NCI-H187 (cell line): ENCODE data around the gene TMEM182.

Source experiments
- DNase-seq, 2 experiments: peaks; one replicate each; lab custom pipeline; 2025; lab: John Stamatoyannopoulos, UW

The TMEM182 gene

GRCh38 chr2:102761763-102762162 lies at the start of gene TMEM182:
Gene TMEM182, plus strand, starts transcription at chr2:102762031. Its CDS starts 187 bp downstream, at chr2:102762218.
- no peak for DNase-seq

- DNase-seq: no peak
Observed at GRCh38 chr2:102717308-102718018, 44.4 kb upstream of the TMEM182 start.

GRCh38 chr2:102718387-102719316 lies 43.2 kb upstream of the TMEM182 start:
- DNase-seq: no peak

- DNase-seq: no peak
Observed at GRCh38 chr2:102724016-102724490, 37.8 kb upstream of the TMEM182 start.

GRCh38 chr2:102724553-102724952 lies 37.3 kb upstream of the TMEM182 start:
- no peak for DNase-seq

- DNase-seq: peak in 1 of 2 experiments; percentile 0
Observed at GRCh38 chr2:102726128-102727087, 35.4 kb upstream of the TMEM182 start.

- DNase-seq: no peak
Observed at GRCh38 chr2:102735416-102736109, 26.3 kb upstream of the TMEM182 start.

- peak in 1 of 2 experiments; percentile 25 for DNase-seq
Observed at GRCh38 chr2:102736110-102736409, 25.8 kb upstream of the TMEM182 start.

GRCh38 chr2:102736410-102737409 lies 25.1 kb upstream of the TMEM182 start:
- peak; percentile 15 to 25 for DNase-seq

- no peak for DNase-seq
Observed at GRCh38 chr2:102737431-102737830, 24.4 kb upstream of the TMEM182 start.

GRCh38 chr2:102743259-102743658 lies 18.6 kb upstream of the TMEM182 start:
- DNase-seq: no peak

- DNase-seq: no peak
Observed at GRCh38 chr2:102748107-102748506, 13.7 kb upstream of the TMEM182 start.

GRCh38 chr2:102749938-102750337 lies 11.9 kb upstream of the TMEM182 start:
- DNase-seq: no peak

GRCh38 chr2:102753563-102754159 lies 8.2 kb upstream of the TMEM182 start:
- DNase-seq: peak in 1 of 2 experiments; percentile 0

GRCh38 chr2:102754456-102755145 lies 7.2 kb upstream of the TMEM182 start:
- no peak for DNase-seq

GRCh38 chr2:102755284-102755683 lies 6.5 kb upstream of the TMEM182 start:
- DNase-seq: no peak

- no peak for DNase-seq
Observed at GRCh38 chr2:102758439-102758838, 3.4 kb upstream of the TMEM182 start.

- DNase-seq: no peak
Observed at GRCh38 chr2:102764083-102764482, 2.3 kb downstream of the TMEM182 start.

GRCh38 chr2:102765061-102765460 lies 3.2 kb downstream of the TMEM182 start:
- no peak for DNase-seq
